GM18508 (cell line): ENCODE measurements around the gene TDO2.
"Not testable (repeated sequence)": the region's sequence is repeated elsewhere in the genome, so short reads cannot be mapped to it uniquely, and the experiment has no call there.

Experiments
- ATAC-seq: cut with Tn5 transposase; IDR thresholded peaks from one replicate; pipeline ENCODE4 v1.9.1; 2021; ENCODE audit warnings: moderate number of reproducible peaks; ENCODE audit not compliant: insufficient read depth, unreplicated experiment

Gene TDO2

DNA sequence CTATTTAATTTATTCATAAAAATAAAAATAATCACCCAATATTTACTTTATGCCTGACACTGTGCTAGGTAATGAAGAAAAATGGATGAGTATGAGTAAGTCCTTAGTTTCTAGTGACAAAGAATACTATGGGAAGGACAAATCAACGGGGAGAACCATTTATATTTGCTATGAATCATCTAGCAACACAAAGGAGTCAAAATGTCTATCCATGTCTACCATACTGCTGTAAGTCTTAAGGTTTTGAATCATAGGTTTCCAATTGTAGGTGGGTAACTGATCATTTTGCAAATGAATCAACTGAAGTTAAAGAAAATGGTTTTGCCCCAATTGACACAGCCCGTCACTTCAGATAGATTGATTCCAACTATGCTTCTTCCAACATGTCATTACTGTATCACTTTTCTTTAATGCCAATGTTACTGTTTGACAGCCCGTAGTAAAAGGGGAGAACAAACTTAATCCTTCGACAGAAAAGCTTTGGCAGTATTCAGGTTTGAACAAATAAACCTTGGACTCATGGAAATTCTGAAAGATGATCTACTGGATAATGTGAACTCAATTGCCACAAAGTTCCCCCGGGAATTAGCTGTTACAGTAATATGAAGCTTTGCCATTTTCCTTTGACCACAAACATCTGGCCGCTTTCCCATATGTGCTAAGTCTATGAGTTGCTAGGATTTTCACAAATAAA lies 3.2 kb downstream of the TDO2 start:
- ATAC-seq = no peak

DNA sequence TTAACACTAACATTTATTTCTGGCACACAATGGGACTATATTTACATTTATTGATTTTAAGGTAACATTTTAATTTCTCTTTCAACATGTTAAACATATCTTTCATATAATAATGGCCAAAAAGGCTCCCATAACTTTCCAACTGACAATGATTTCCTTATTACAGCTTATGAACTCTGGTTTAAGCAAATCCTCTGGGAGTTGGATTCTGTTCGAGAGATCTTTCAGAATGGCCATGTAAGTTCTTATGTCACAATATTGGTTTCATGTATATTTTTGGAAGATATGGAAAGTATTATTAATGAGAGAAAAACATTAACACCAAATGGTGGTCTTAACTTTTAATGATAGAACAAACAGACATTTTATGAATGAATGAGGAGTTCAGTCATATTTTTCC lies 4.1 kb downstream of the TDO2 start:
- ATAC-seq = no peak

DNA sequence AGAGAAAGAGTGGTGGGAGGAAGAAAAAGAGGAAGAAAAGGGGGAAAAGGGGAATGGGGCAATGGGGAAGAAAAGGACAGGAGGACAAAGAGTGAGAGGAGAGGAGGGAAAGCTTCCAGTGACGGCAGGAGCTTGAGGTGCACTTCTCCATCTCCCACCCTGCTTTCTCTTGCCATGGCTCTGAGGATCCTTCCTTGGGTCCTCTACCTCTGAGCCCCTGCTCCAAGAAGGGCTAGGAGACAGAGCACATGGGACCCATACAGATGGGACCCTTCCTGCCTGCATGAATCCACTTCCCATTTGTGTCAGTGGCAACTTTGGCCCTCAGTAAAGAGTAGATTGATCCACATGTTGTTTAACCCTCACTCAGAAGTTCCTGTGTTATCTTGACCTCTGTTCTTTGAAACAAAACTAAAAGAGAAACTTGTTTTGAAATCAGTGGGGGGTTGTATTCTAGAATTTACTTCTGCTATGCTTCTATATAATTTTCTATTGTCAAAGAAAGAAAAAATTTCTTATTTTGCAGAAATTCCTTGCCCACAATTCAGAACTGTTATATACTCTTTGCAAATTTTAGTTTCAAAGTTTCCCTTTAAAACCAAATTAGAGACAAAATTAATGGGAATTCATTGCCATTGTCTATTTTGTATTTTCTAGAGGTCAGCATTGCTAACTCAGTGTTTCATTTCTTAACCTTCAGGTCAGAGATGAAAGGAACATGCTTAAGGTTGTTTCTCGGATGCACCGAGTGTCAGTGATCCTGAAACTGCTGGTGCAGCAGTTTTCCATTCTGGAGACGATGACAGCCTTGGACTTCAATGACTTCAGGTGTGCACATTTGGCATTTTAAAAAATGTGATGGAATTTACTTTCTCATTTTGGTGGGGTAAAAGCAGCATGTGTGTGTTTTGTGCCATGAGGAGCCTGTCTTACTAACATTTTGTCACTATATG lies 5.0 kb downstream of the TDO2 start:
- ATAC-seq = no peak

DNA sequence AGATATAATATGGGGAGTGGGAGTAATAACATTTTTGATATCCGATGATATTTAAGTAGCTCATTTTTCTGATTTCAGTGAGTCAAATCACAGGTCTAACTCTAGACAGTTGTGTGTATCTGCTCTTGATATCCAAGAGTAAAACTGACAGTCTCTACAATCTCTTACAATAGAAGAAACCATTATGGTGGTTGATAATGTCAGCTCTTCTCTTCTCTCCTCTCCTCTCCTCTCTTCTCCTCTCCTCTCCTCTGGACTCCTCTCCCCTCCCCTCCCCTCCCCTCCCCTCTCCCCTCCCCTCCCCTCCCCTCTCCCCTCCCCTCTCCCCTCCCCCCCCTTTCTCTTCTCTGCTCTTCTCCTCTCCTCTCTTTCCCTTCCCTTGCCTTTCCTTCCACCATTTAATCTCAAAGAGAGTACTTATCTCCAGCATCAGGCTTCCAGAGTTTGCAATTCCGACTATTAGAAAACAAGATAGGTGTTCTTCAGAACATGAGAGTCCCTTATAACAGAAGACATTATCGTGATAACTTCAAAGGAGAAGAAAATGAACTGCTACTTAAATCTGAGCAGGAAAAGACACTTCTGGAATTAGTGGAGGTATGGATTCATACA lies 6.2 kb downstream of the TDO2 start:
- ATAC-seq = no peak

DNA sequence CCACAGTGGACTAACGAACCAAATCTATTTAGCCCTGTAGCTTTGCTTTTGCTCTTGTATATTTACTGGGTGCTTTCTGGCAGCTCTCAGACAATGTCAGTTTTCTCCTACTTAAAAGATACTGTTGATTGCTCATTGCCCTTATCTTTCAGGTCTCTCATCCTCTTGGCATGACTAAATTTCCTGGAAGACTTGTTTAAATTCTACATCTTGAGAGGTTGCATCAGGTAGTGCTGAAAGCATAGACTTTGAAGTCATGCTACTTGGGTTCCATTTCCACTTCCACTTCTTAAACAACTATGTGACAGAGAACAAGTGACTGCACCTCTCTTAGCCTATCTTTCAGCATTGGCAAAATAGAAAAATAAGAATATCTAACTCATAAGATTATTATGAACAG lies 8.4 kb downstream of the TDO2 start:
- ATAC-seq = no peak

DNA sequence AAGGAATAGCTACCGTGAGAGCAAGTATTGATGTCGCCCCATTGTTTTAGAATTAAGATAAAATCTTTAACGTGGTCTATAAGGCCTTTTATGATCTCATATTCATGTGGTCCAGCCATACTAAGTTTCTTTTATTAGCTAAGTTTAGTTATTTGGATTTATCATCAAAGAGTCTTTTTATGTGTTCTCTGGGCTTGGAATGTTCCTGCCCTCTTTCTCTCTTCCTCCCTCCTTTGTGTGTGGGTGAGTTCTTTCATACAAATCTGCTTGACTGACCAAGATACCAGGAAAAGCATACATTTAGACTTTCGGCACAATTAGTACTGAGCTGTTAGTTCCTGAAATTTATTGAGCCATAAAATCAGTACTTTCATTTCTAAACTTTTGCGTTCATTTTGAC lies 11.3 kb downstream of the TDO2 start:
- no peak for ATAC-seq

DNA sequence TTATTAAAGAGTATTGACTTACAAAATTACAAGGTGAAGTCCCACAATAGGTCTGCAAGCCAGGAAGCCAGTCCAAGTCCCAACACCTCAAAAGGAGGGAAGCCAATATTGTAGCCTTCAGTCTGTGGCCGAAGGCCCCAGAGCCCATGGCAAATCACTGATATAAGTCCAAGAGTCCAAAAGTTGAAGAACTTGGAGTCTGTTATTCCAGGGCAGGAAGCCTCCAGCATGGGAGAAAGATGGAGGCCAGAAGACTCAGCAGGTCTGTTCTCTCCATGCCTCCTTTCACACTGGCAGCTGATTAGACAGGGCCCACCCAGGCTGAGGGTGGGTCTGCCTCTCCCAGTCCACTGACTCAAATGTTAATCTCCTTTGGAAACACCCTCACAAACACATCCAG lies 18.1 kb downstream of the TDO2 start:
- no peak for ATAC-seq

DNA sequence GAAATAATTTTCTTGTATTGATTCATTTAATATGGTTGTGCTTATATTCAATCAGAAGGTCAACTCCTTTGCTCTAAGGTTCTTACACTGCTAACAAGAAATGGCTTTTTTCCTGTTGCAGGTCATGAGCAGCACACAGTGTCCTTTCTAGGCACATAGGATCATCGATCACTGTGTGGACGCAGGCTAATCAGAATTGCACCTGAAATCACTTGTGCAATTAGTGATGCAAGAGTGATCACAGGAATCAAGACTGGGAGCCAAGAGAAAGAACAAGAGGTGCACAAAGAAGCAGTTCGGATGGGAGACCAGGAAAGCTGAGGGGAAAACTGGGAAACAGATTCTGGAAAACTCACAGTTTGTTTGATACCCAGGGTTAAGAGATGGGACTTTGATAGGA lies 21.1 kb downstream of the TDO2 start:
- ATAC-seq = no peak

DNA sequence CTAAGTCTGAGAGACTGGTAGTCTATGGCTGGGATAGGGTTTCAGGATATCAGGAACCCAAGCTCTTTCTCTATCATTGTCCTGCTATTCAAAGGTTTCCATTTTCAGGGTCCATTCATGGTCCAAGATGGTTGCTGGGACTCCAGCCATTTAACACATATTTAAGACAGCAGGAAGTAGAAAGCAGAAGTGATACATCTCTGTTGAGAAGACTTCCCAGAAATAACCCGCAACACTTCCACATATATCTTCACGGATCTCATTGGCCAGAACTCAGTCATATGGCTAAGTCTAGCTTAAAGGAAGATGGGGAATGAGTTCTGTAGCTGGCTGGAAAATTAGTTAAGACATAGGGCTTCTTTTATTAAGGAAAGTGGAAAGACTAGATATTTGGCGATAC lies 26.3 kb downstream of the TDO2 start:
- no peak for ATAC-seq

DNA sequence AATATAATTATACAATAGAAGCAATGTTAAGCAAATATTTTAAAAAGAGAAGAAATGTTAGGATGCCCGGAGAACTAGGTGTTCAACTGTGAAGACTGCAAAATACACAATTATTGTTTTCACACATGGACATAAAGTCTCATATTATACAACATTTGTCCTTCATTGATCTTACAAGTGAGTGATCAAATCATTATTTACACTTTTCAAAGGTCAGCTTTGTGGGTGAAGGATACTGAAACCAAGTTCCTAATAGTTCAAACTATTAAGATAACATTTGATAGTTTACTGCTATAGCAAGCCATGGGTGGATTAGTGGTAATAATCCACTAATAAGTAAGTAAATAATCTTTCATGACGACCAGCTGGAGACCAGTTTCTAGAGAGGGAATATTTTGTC lies 26.8 kb downstream of the TDO2 start:
- no peak for ATAC-seq

DNA sequence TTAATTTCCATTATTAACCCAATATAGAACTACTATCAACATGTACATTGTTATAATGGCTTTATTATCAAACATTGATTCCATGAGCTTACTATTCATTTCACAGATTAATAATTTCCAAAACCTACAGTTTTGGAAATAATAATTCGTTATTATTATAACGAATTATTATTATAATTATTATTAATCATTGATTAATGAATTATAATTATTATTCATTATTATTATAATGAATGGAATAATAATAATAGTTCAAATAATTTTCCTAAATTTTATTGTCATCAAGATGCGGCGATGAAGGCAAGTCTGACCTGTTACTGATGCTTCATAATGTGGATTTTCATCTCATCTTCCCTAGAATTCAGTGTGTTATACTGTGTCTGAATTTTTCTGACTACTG lies 28.1 kb downstream of the TDO2 start:
- ATAC-seq = no peak

DNA sequence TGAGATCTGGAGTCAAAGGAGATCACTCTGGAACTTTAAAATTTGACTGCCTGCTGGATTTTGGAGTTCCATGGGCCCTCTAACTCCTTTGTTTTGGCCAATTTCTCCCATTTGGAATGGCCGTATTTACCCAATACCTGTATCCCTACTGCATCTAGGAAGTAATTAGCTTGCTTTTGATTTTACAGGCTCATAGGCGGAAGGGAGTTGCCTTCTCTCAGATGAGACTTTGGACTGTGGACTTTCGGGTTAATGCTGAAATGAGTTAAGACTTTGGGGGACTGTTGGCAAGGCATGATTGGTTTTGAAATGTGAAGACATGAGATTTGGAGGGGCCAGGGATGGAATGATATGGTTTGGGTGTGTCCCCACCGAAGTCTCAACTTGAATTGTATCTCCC lies 31.1 kb downstream of the TDO2 start:
- not testable (repeated sequence) for ATAC-seq

DNA sequence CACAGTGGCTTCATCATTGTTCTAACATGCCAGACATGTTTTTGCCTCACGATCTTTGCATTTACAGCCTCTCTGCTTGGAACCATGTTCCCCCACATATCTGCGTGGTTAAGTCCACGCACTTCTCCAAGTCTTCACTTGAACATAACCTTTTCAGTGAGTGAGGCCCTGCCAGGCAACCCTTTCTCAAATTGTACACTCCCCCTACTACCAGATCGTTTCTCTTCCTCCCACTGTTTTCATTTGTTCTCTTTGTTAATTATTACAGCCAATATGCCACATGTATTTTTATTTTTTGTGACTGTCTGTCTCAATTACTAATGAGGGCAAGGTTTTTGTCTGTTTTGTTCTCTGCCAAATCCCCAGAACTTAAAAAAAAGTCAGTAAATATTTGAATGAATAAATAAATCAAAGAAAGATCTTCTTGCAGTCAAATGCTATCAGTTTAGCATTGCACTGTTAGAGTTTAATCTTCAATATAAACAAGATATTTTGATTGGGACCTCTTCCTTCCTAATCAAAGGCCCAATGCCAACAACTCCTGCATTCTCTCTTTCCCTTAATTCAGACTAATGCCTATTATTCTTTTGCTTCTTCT lies 32.0 kb downstream of the TDO2 start:
- no peak for ATAC-seq

DNA sequence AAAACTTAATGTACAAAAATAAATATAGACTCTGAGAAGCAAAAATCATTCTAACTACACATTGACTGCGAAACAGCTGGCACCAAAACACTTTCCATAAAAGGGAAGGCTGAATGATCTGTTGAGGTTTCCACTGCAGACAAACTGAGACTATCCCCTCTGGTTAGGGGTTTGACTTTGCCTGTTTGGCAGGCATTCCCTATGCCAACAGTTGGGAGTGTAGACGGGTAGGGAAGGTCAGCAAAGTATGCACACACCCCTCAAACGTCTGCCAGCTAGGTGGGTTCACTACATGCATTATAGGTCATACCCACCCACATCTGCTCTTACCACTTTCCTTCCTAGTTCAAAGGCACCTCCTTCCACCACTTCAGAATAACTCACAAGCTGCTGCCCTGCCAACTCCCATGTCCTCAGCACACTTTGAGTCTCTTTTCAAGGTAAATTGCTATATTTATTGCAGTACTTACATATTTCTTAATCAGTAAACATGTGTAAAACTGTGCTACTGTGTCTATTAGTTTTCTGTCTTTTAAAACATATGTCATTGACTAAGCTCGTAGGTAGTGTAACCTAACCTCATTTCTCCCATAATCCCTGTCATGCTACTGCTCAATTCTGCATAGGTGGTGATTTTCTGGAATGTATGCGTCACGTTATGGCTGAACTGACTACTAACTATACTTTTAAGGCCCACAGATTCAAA lies 37.7 kb downstream of the TDO2 start:
- ATAC-seq = no peak

DNA sequence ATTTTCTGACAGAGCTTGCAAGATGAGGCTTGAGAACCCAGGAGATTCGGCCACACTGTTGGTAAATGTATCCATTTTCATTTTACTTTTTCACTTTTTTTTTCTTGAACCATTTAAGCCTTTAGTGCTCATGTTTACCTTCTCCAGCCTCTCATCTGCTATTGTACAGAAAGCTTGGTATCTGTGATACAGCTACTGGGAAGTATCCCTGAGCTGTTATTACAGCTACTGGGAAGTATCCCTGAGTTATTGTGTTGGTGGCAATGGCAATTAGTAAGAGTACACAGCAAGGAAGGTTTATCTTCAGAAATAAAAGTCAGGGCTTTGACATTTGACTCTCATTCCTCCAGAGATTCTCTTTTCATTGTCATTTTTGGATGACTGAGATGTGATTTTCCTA lies 38.3 kb downstream of the TDO2 start:
- ATAC-seq = no peak

DNA sequence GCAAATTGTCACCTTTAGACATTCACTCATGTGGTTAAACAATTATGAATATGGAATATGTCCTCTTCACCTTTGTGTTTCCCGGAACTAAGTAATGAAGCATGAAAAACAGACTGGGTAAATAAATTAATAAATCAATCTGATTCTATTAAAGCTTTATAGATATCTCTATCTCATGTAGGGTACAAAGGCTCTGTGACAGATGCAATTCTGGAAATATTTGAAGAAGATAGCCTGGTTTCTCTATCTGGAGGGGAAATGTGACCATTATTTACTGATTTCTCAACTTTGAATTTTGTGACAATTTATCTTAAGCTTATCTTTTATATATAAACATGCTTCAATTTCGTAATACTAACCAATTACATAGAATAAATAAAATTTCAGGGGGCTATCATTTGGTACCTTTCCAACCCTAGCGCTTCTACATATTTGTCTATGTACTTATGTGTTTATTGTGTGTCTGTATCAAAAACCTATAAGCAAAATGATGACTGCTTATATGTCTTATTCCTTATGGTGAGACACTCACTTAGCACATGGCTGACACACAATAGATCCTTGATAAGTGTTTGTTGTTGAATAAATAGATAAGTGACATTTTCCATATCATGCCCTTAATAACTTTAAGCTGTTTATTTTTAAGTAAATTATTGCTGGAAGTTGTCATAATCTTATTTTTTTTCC lies 40.3 kb downstream of the TDO2 start:
- ATAC-seq = no peak

DNA sequence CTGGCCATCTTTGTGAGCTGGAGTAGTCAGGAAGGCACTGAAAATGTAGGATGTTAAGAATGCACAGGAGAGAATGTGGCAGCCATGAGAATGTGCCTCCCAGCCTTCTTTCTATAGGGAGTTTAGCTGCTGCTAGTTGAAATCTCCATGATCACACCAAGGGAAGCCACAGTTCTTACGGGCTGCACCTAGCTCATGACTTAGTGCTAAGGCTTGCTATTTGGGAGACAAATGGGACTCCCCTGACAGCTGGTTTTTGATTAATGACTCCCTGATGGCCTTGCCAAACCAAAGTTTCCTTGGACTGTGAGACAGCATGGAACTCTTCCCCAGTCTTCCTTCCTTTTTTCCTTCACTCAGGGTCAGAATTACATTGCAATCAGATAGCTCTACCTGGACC lies 41.0 kb downstream of the TDO2 start:
- ATAC-seq = no peak

DNA sequence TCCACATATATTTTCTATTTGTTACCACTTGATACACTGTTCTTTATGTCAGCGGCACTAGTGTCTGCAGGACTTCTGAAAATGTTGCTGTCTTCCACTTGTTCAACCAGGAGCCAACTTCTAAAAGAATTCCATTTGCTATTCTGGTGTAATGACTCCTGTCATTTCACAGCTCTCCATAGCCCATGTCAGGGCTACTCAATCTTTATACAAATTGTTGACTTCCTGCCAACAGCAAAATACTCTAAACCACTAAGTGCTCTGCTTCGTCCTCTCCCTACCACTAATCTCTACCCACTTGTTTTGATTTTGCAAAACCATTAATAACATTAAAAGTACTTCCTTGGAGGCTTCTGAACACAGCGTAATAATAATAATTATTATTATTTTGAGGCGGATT lies 43.0 kb downstream of the TDO2 start:
- no peak for ATAC-seq

DNA sequence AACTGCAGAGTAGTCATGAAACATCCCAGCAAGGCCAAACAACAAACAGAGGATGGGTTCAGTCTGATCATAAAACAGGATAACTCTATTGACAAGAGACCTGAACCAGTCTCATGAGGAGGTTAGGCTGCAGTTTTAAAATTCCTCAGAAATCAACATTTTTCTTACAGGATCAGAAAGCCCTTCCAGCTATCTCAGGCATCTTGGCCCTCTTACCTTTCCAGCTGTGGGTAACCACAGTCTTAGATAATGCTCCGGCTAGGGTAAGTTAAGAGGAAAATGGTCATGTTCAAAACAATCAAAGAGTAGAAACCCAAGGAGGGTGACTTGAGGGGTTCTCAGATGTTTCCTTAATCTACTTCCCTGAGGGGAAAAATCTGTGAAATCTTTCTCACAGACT lies 45.0 kb downstream of the TDO2 start:
- no peak for ATAC-seq

DNA sequence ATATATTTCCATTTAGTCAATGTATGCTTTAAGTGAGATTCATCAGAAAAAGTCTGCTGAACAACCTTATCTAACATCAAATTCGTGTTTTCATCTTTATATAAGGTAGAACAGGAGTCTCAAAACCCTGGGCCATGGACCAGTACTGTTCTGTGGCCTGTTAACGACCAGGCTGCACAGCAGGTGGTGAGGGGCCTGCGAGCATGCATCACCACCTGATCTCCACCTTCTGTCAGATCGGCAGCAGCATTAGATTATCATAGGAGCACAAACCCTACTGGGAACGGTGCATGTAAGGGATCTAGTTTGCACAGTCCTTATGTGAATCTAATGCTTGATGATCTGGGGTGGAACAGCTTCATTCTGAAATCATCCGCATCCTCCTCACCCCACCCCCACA lies 47.0 kb downstream of the TDO2 start:
- no peak for ATAC-seq
